NCI-H2227 (cell line): Measurements from ENCODE around the gene PRLH.
A peak's percentile ranks its signal among the peaks of the same experiment; 100 is the strongest.
"Not testable (repeated sequence)": the region's sequence is repeated elsewhere in the genome, so short reads cannot be mapped to it uniquely, and the experiment has no call there.

Experiments
- DNase-seq: peaks from one replicate; lab custom pipeline; 2025; ENCODE audit not compliant: unreplicated experiment; lab: John Stamatoyannopoulos, UW

The PRLH gene

DNA sequence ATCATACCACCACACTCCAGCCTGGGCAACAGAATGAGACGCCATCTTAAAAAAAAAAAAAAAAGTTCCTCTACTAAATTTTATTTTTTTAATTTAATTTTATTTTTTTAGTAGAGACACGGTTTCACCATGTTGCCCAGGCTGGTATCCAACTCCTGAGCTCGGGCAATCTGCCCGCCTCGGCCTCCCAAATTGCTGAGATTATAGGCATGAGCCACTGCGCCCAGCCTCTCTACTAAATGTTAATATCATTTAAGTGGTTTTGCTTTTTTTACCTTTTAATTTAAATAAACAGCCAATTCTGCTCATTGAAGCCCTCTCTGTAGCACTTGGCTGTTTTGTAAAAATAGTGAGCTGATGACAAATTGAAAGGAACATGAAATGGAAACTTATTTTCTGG, 15.0 kb downstream of the PRLH start:
- DNase-seq: no peak

GRCh38 chr2:237581751-237582746, 15.7 kb downstream of the PRLH start:
- DNase-seq: peak; percentile 49

- no peak for DNase-seq
These were observed 17.3 kb downstream of the PRLH start for GRCh38 chr2:237583385-237584295.

GRCh38 chr2:237585590-237586221, 19.3 kb downstream of the PRLH start:
- DNase-seq: no peak

GRCh38 chr2:237588044-237588696, 21.8 kb downstream of the PRLH start:
- no peak for DNase-seq

GRCh38 chr2:237590272-237591140, 24.1 kb downstream of the PRLH start, which contains the start of gene RAB17:
RAB17 (minus strand) TSS chr2:237590734; CDS start chr2:237586154, 4,580 bp downstream.
- DNase-seq: no peak

DNA sequence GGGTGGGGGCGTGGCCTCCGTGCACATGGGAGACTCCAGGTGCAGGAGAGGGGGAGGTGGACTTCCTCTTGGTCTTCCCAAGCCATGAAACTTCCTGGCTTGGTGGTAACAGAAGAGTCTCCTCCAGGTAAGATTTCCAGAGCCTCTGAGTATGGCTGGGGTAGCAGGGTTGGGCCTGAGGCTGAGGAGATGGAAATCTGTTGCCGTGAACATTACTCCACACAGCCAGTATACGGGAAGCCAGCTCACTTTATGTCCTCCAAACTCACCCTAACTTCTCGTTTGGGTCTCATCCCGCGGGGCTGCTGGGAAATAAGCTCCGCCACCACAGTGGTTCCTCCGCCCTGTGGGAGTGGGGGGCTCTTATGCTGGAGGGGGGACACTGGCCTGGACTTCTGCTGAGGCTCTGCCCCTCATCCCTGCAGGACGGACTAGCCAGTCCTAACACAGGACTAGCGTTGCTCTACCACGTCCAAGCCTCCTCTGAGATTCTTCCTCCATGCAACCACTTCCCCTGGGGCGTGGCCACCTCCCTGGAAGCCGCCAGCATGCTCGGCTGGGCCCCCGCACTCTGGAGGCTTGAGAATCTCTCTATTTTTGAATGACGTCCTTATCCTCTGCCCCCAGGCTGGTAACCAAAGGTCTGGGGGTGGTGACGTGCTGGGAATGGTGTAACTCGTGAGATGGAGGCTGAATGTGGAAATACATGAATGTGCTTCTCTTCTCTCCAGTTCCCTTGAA, 24.9 kb downstream of the PRLH start:
- DNase-seq: no peak

DNA sequence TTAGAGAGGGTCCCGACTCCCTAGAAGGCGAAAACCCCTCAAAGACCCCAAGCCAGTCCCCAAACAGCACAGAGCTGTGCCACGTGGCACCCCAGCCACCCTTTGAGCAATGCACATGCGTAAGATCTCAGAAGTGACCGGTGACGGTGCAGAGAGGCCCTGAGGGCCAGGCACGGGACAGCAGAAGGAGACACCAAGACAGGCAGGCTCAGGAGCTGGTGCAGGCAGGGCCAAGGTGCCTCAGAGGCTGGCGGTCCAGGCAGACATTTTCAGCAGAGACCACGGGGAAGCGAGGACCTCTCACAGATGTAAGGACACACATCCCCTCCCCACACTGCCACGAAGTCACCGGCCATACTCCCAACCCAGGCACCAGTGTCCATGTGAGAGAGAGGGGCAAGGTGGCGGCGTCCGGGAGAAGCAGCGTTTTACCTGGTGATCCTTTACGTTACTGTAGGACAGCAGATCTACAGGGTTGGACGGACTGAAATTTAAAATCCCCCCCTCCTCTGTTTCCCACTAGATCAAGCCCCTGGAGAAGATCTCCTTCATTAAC, 26.1 kb downstream of the PRLH start:
- DNase-seq: no peak

DNA sequence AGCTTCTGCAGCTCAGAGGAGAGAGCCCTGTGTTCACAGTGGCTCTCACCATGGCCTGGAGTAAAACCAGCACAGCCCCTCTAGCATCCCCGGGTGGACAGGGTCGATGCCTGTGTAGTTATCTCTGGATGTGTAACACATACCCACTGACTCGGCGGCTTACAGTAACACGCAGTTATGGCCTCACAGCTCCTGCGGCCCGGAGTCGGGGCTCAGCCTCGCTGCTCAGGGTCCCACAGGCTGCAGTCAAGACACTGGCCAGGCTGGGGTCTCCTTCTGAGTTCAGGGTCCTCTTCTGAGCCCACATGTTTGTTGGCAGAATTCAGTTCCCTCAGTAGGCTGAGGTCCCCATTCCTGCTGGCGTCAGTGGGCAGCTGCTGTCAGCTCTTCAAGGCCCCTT, 26.7 kb downstream of the PRLH start:
- no peak for DNase-seq

- no peak for DNase-seq
These were observed 27.4 kb downstream of the PRLH start for GRCh38 chr2:237593596-237594320.

GRCh38 chr2:237594514-237594871, 28.1 kb downstream of the PRLH start:
- no peak for DNase-seq

DNA sequence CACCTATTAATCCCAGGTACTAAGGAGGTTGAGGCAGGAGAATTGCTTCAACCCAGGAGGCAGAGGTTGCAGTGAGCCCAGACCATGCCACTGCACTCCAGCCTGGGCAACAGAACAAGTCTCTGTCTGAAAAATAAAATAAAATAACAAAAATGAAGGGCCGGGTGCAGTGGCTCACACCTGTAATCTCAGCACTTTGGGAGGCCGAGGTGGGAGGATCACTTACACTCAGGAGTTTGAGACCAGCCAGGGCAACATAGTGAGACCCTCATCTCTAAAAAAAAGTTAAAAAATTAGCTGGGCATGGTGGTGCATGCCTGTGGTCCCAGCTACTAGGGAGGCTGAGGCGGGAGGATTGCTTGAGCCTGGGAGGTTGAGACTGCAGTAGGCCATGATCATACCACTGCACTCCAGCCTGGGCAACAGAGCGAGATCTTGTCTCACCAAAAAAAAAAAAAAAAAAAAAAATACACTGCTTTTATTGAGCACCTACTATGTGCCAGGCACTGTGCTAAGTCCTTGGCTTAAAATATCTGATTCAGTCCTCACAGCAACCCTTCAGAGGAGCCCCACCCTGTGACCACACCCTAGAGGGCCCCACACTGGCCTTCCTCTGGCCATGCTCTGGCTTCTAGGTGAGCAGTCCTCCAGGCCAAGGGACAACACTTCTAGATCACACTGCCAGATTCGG, 29.6 kb downstream of the PRLH start:
- not testable (repeated sequence) for DNase-seq

DNA sequence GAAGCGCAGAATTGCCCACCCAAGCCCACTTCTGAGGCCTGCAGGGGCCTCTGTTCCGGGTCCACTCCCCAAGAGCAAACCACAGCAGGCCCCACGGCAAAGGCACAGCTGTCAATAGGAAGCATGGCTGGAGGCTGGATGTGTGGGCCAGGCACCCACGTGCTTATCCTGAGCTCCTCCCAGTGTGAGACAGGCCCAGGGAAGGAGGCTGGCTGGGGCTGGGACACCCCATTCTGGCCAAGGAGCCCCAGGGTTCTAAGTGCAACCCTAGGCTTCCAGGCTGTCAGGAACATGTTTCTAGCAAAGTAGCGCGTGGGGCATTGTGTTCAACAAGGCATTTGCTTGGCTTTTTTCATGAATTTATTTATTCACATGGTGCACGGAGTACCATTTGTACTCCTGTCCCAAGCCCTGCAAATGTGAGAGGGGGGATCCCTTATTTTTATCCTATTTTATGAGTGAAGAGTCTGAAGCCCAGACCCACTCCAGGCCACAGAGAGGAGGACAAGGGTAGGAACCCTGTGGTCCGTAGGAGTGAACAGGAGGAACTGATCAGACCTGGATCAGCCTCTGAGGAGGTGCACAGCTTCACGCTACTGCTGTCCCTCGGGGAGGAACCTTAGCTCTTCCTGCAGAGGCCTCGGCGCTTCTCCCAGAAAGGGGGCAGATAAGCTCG, 30.3 kb downstream of the PRLH start:
- no peak for DNase-seq

DNA sequence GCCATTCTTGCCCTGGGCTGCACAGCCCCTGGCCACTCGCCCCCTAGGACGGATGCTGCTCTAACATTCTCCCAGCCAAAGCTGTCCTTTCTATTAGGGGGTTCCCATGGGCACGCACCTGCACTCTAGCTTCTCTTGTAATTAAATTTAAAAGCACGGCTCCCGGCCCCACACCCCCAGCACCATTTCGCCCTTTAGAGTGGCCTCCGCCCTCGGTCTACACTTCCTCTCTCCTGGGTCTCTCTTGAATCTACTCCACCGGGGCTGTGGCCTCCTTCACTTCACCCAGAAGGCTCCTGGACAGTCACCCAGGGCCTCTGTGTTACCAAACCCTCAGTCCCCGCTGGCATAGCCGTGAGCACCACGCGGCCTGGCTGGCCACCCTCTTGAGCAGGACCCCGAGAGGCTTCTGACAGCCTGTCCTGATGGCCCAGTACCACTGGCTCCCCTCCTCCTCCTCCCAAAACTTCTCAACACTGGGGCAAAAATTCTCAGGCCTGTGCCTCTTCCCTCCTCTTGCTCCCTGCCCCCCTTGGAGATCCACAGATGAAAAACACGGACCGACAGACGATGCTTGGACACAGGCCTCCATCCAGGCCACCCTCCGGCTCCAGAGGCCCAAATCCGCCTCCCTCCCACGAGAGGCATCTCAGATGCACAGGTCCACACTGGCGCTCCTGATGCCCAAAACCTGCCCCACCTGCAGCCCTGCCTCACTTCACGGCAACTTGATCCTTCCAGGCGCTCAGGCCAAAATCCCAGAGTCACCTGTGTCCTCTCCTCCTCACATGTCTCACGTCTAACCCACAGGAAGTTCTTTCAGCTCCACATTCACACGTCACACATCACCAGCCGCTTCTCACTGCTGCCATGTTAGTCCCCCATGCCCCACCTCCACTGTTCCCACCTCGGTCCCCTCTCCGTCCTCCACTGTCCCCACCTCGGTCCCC, 31.1 kb downstream of the PRLH start:
- no peak for DNase-seq

GRCh38 chr2:237598468-237599208, 32.3 kb downstream of the PRLH start:
- no peak for DNase-seq
